Natural killer cell (primary cell): ENCODE measurements around the gene MLN. TPM values are rescaled to one million over a fixed set of nuclear protein-coding genes. Genes with fewer than 3 reads are reported as not detected.

ENCODE experiments used
- ATAC-seq, 3 donors: fragments of 150-1000 bp in 2 of 3; fragments of 200-7000 bp in 1 of 3; cut with Tn5 transposase; 1 replicate in 1 of 3; 2 replicates in 2 of 3; pipeline ENCODE4 v1.10.0; 2021; ENCODE audit warnings: mild to moderate bottlenecking in 2 of 3, moderate library complexity in 2 of 3
- DNase-seq, 2 donors: peaks; one replicate each; pipeline versions ENCODE4 v3.0.0 to v3.0.0-alpha.2; 2013 to 2021; ENCODE audit warnings: mixed read lengths in 1 of 2
- H3K27ac ChIP-seq: one replicate; pipeline ENCODE4 v1.5.1; 2013; ENCODE audit warnings: mild to moderate bottlenecking, low read length
- H3K27me3 ChIP-seq: one replicate; pipeline ENCODE4 v1.6.1; 2013; ENCODE audit warnings: low read length; ENCODE audit not compliant: control insufficient read depth, insufficient read depth
- H3K36me3 ChIP-seq: one replicate; pipeline ENCODE4 v1.6.1; 2013; ENCODE audit warnings: low read length; ENCODE audit not compliant: control insufficient read depth, insufficient read depth
- H3K4me1 ChIP-seq: one replicate; pipeline ENCODE4 v1.6.1; 2013; ENCODE audit warnings: low read length; ENCODE audit not compliant: control insufficient read depth, insufficient read depth
- H3K4me3 ChIP-seq: one replicate; pipeline ENCODE4 v1.5.1; 2013; ENCODE audit warnings: low read length
- H3K9me3 ChIP-seq: one replicate; pipeline ENCODE4 v1.6.1; 2013; ENCODE audit warnings: low read length; ENCODE audit not compliant: control insufficient read depth, insufficient read depth
- H3K27ac Mint-ChIP-seq, 2 donors: one replicate each; pipeline ENCODE4 v1.8.0; 2022; ENCODE audit warnings: mild to moderate bottlenecking in 2 of 2, mixed read lengths in 2 of 2, moderate library complexity in 1 of 2
- H3K27me3 Mint-ChIP-seq, 2 donors: one replicate each; pipeline ENCODE4 v1.8.0; 2022; ENCODE audit warnings: low read depth in 2 of 2, mixed read lengths in 2 of 2
- H3K36me3 Mint-ChIP-seq: one replicate; pipeline ENCODE4 v1.8.0; 2022; ENCODE audit warnings: mixed read lengths
- H3K4me1 Mint-ChIP-seq, 2 donors: one replicate each; pipeline ENCODE4 v1.8.0; 2022; ENCODE audit warnings: mixed read lengths in 2 of 2
- H3K4me3 Mint-ChIP-seq: one replicate; pipeline ENCODE4 v1.8.0; 2022; ENCODE audit warnings: mild to moderate bottlenecking, moderate library complexity, mixed read lengths
- H3K9me3 Mint-ChIP-seq, 2 donors: one replicate each; pipeline ENCODE4 v1.8.0; 2022; ENCODE audit warnings: mixed read lengths in 2 of 2
- CTCF ChIP-seq: fragments of 200-600 bp; IDR thresholded peaks from one replicate; pipeline ENCODE4 v1.8.0; 2022; ENCODE audit warnings: antibody characterized with exemption
- WGBS: methylation state at CpG from one replicate; pipeline ENCODE4 v1.1.7; 2013; ENCODE audit warnings: missing lambda C conversion rate; ENCODE audit not compliant: insufficient coverage; 5-methylcytosine and 5-hydroxymethylcytosine counted together
- intact Hi-C: fragments of 100-400 bp; cut with micrococcal nuclease; formaldehyde crosslinking; loops from one replicate; pipeline ENCODE4 v1.14.2; 2022
- total RNA-seq, 4 donors: library from RNA; stranded (reverse); fragments of 120-200 nt in 1 of 4; gene quantifications; one replicate each; pipeline versions ENCODE4 v1.2.3 to v1.2.4, GENCODE V29; 2013 to 2022

MLN gene
- total RNA-seq, 3 donors from 2014 or later (not counting 1 experiment from before 2014, with no cell fraction given): not detected

DNA sequence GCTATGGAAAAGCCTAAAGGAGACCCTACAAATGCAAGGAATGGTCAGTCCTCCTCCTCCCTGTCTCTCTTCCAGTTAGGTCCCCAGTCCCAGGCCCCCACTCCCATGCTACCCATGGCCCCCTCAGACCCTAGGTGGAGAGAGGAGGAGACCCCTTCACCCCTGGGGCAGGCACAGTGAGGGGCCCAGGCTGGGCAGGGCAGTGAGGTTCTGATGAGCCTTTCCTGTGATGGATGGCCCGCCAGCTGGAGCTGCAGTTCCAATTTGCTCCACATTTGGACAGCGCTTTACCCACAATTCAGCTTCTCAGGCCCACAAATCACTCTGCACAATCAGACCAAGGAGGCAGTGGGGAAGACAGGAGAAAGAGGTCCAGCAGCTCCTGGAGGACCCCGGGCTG, 37.3 kb upstream of the MLN start:
- Mint-ChIP-seq H3K27me3 (peaks cover 50 to 59% of the 10 kb centered on the region in 2 donors), H3K36me3 (peaks cover 9% of the 10 kb centered on the region), H3K4me3 (no peak overlapping the region), H3K4me1 (peaks cover 11% of the 10 kb centered on the region in 2 donors), H3K9me3 (peaks cover 0 to 2% of the 10 kb centered on the region in 2 donors), H3K27ac (no peak overlapping the region)
- Histone ChIP-seq H3K36me3 (no peaks in the 10 kb centered on the region), H3K4me1 (peaks cover 11% of the 10 kb centered on the region), H3K9me3 (peaks cover 6% of the 10 kb centered on the region), H3K27ac (no peak overlapping the region), H3K4me3 (no peak overlapping the region), H3K27me3 (peaks cover 13% of the 10 kb centered on the region)
- ATAC-seq (no peak), DNase-seq (no peak)
- no peak for TF ChIP-seq CTCF
- WGBS: 100% methylated on average over 2 of the region's 3 CpGs
- intact Hi-C loops: no loop called here

- H3K36me3 Mint-ChIP-seq: peaks cover 9% of the 10 kb centered on the region
- H3K36me3 ChIP-seq: no peaks in the 10 kb centered on the region
- intact Hi-C loops: no loop called here
- H3K27ac Mint-ChIP-seq: no peak overlapping the region
- H3K27me3 Mint-ChIP-seq: peaks cover 51 to 59% of the 10 kb centered on the region in 2 donors
- peaks cover 0 to 2% of the 10 kb centered on the region in 2 donors for H3K9me3 Mint-ChIP-seq
- DNase-seq: peak in 1 of 2 donors; percentile 39
- no peak for TF ChIP-seq CTCF
- WGBS: 66% methylated on average over 10 of the region's 12 CpGs
- peaks cover 11% of the 10 kb centered on the region in 2 donors for H3K4me1 Mint-ChIP-seq
- no peak overlapping the region for H3K4me3 Mint-ChIP-seq
- peaks cover 6% of the 10 kb centered on the region for H3K9me3 ChIP-seq
- H3K4me1 ChIP-seq: peaks cover 11% of the 10 kb centered on the region
- no peak overlapping the region for H3K27ac ChIP-seq
- peak; percentile 54 to 78 (median 62) for ATAC-seq
- no peak overlapping the region for H3K4me3 ChIP-seq
- H3K27me3 ChIP-seq: peaks cover 13% of the 10 kb centered on the region
These were observed 36.5 kb upstream of the MLN start for GRCh38 chr6:33840048-33840926.

GRCh38 chr6:33839399-33840047, 35.7 kb upstream of the MLN start:
- DNase-seq (no peak), ATAC-seq (no peak)
- 60% methylated on average over 10 of the region's 11 CpGs for WGBS
- no peak overlapping the region for H3K4me3 Mint-ChIP-seq
- H3K27me3 ChIP-seq: peaks cover 13% of the 10 kb centered on the region
- H3K4me1 ChIP-seq: peaks cover 11% of the 10 kb centered on the region
- no peak for TF ChIP-seq CTCF
- intact Hi-C loops: no loop called here
- no peak overlapping the region for H3K27ac Mint-ChIP-seq
- no peak overlapping the region for H3K27ac ChIP-seq
- peaks cover 9% of the 10 kb centered on the region for H3K36me3 Mint-ChIP-seq
- H3K9me3 Mint-ChIP-seq: peaks cover 0 to 2% of the 10 kb centered on the region in 2 donors
- peaks cover 52 to 55% of the 10 kb centered on the region in 2 donors for H3K27me3 Mint-ChIP-seq
- no peak overlapping the region for H3K4me3 ChIP-seq
- peaks cover 6% of the 10 kb centered on the region for H3K9me3 ChIP-seq
- H3K36me3 ChIP-seq: no peaks in the 10 kb centered on the region
- H3K4me1 Mint-ChIP-seq: peaks cover 11% of the 10 kb centered on the region in 2 donors
